ENCODE data around the gene IL1RAPL2.

- TF ChIP-seq EZH2 (IDR thresholded peaks at IDR 0.05) (no peak), POLR2AphosphoS5 (IDR thresholded peaks at IDR 0.05; ENCODE audit: borderline replicate concordance, low read depth, low read length) (no peak)
These were observed 532.8 kb downstream of the IL1RAPL2 start for GRCh38 chrX:105098812-105099211.
